Measurements from ENCODE around the gene SOS1. TPM values are rescaled to one million over a fixed set of nuclear protein-coding genes. Genes with fewer than 3 reads are reported as not detected.
"Not testable (repeated sequence)": the region's sequence is repeated elsewhere in the genome, so short reads cannot be mapped to it uniquely, and the experiment has no call there.

The SOS1 gene
- total and polyA plus RNA-seq, 2 experiments from 2014 or later = 5.0 to 22.0 TPM

GRCh38 chr2:39141334-39142271, 20.8 kb upstream of the SOS1 start:
- TF ChIP-seq EZH2phosphoT487 (IDR thresholded peaks at IDR 0.05; ENCODE audit: insufficient read depth, low read depth) (no peak), EZH2 (IDR thresholded peaks at IDR 0.05; ENCODE audit: insufficient read depth, poor library complexity, severe bottlenecking) (no peak)
- Histone ChIP-seq H3K9me3 (ENCODE audit: low read depth) (no peaks in the 10 kb centered on the region), H3K9ac (no peak overlapping the region), H3K9me2 (ENCODE audit: insufficient read depth) (no peaks in the 10 kb centered on the region), H2AFZ (peak overlapping the region; percentile 36; the same call in 1 of the 2 replicates), H3K4me2 (ENCODE audit: unreplicated experiment) (no peak overlapping the region), H3K4me3 (no peak overlapping the region), H3K79me2 (ENCODE audit: insufficient read depth) (no peaks in the 10 kb centered on the region), H3K36me3 (ENCODE audit: low read depth) (no peaks in the 10 kb centered on the region), H3K4me1 (ENCODE audit: insufficient read depth) (0 out of 2 replicates have a peak, but pooled peaks cover 7% of the 10 kb centered on the region), H4K20me1 (ENCODE audit: insufficient read depth) (no peaks in the 10 kb centered on the region), H3K27me3 (replicated peaks; ENCODE audit: insufficient read depth) (no peaks in the 10 kb centered on the region), H3F3A (ENCODE audit: insufficient read depth) (no peaks in the 10 kb centered on the region), H3K27ac (no peak overlapping the region)
- in situ Hi-C loops (cut with MboI) = no loop called here
- DNase-seq = peak; percentile 29
- 24 to 29% methylated on average over 8 of the region's 8 CpGs for WGBS, 2 experiments (ENCODE audit: low coverage in 1 of 2, low lambda C conversion rate in 2 of 2, missing lambda C conversion rate in 2 of 2)

GRCh38 chr2:39140948-39141333, 20.1 kb upstream of the SOS1 start:
- DNase-seq; H3K36me3 ChIP-seq (ENCODE audit: low read depth); in situ Hi-C loops (cut with MboI); H4K20me1 ChIP-seq (ENCODE audit: insufficient read depth); H3F3A ChIP-seq (ENCODE audit: insufficient read depth); H3K9me3 ChIP-seq (ENCODE audit: low read depth); H3K27ac ChIP-seq; H3K9me2 ChIP-seq (ENCODE audit: insufficient read depth); H3K4me3 ChIP-seq; H3K4me1 ChIP-seq (ENCODE audit: insufficient read depth); H2AFZ ChIP-seq; H3K9ac ChIP-seq; H3K27me3 ChIP-seq (replicated peaks; ENCODE audit: insufficient read depth); H3K79me2 ChIP-seq (ENCODE audit: insufficient read depth); H3K4me2 ChIP-seq (ENCODE audit: unreplicated experiment): not testable (repeated sequence)
- 80 to 83% methylated on average over 7 of the region's 7 CpGs for WGBS, 2 experiments (ENCODE audit: low coverage in 1 of 2, low lambda C conversion rate in 2 of 2, missing lambda C conversion rate in 2 of 2)

GRCh38 chr2:39140322-39140847, 19.5 kb upstream of the SOS1 start:
- Histone ChIP-seq H3K79me2 (ENCODE audit: insufficient read depth) (no peaks in the 10 kb centered on the region), H3K4me2 (ENCODE audit: unreplicated experiment) (no peak overlapping the region), H4K20me1 (ENCODE audit: insufficient read depth) (no peaks in the 10 kb centered on the region), H3K27me3 (replicated peaks; ENCODE audit: insufficient read depth) (no peaks in the 10 kb centered on the region), H3K4me1 (ENCODE audit: insufficient read depth) (0 out of 2 replicates have a peak, but pooled peaks cover 7% of the 10 kb centered on the region), H3F3A (ENCODE audit: insufficient read depth) (no peaks in the 10 kb centered on the region), H3K9ac (no peak overlapping the region), H3K36me3 (ENCODE audit: low read depth) (no peaks in the 10 kb centered on the region), H3K27ac (no peak overlapping the region), H3K9me2 (ENCODE audit: insufficient read depth) (no peaks in the 10 kb centered on the region), H3K4me3 (no peak overlapping the region), H2AFZ (no peak overlapping the region), H3K9me3 (ENCODE audit: low read depth) (no peaks in the 10 kb centered on the region)
- in situ Hi-C loops (cut with MboI) = no loop called here
- no peak for DNase-seq
- no peak for TF ChIP-seq EZH2phosphoT487 (IDR thresholded peaks at IDR 0.05; ENCODE audit: insufficient read depth, low read depth)
- TF ChIP-seq EZH2 (IDR thresholded peaks at IDR 0.05; ENCODE audit: insufficient read depth, poor library complexity, severe bottlenecking) = no peak
- 77% methylated on average over 3 of the region's 3 CpGs for WGBS, 2 experiments (ENCODE audit: low coverage in 1 of 2, low lambda C conversion rate in 2 of 2, missing lambda C conversion rate in 2 of 2)

DNA sequence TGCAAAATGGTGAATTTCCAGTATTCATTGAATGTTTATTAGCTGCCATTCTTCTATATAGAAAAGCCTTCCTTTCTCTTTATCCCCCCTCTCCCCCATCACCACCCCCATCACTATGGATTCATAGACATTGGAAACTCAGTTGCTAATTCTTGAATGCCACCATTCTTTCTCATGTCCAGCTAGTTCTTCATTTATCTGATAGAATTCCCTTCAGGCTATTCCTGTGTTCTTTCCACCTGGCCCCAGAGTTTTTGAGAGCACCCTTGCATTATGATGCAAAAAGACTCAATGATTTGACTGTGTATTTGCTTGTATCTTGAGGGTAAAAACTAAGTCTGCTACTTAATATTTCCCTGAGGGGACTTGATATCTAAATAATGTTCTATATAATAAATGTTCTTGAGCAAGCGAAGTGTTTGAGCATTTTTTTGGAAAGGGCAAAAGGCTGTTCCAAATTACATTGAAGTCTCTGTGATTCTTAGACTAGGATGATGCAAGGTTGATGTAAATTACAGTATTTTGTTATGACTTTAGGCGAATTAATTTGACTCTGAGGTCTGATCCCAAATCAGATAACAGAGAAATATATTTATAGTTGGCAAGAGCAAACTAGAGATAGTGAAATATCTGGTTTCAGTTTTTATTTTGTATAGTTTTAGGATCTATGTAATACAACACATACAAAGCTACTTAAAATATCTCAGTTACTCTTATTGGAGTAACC, 18.8 kb upstream of the SOS1 start:
- in situ Hi-C loops (cut with MboI) = no loop called here
- WGBS, 2 experiments (ENCODE audit: low coverage in 1 of 2, low lambda C conversion rate in 2 of 2, missing lambda C conversion rate in 2 of 2) = 61 to 71% methylated on average over 2 of the region's 2 CpGs
- H3K9me2 ChIP-seq (ENCODE audit: insufficient read depth) = no peaks in the 10 kb centered on the region

More for the DNA sequence above, 18.8 kb upstream of the SOS1 start:
- no peak for DNase-seq
- no peaks in the 10 kb centered on the region for H3K27me3 ChIP-seq (replicated peaks; ENCODE audit: insufficient read depth)
- H2AFZ ChIP-seq = peak overlapping the region; percentile 30
- no peaks in the 10 kb centered on the region for H3F3A ChIP-seq (ENCODE audit: insufficient read depth)
- no peak overlapping the region for H3K4me2 ChIP-seq (ENCODE audit: unreplicated experiment)
- H3K4me3 ChIP-seq = no peak overlapping the region
- H3K9me3 ChIP-seq (ENCODE audit: low read depth) = no peaks in the 10 kb centered on the region
- H3K4me1 ChIP-seq (ENCODE audit: insufficient read depth) = 0 out of 2 replicates have a peak, but pooled peaks cover 7% of the 10 kb centered on the region
- H3K9ac ChIP-seq = no peak overlapping the region
- H3K27ac ChIP-seq = no peak overlapping the region
- H3K36me3 ChIP-seq (ENCODE audit: low read depth) = no peaks in the 10 kb centered on the region
- TF ChIP-seq EZH2phosphoT487 (IDR thresholded peaks at IDR 0.05; ENCODE audit: insufficient read depth, low read depth) (no peak), EZH2 (IDR thresholded peaks at IDR 0.05; ENCODE audit: insufficient read depth, poor library complexity, severe bottlenecking) (no peak)
- no peaks in the 10 kb centered on the region for H3K79me2 ChIP-seq (ENCODE audit: insufficient read depth)
- no peaks in the 10 kb centered on the region for H4K20me1 ChIP-seq (ENCODE audit: insufficient read depth)

Measured in GM23248 (cell line).